GM12865 (cell line): ENCODE results near the gene PIP5K1C.
A peak's percentile ranks its signal among the peaks of the same experiment; 100 is the strongest.

ENCODE experiments used
- DNase-seq: peaks from one replicate; pipeline ENCODE4 v3.0.0; 2010; ENCODE audit warnings: low read depth
- H3K4me3 ChIP-seq: 2 replicates; pipeline ENCODE4 v1.5.1; 2011; ENCODE audit warnings: mild to moderate bottlenecking, low read depth, low read length, control low read depth
- TF ChIP-seq, protein P1 (sequence below): IDR thresholded peaks from 2 replicates; pipeline ENCODE4 v1.5.1; 2011; ENCODE audit warnings: low read length, control low read depth, low read depth, inconsistent platforms; ENCODE audit not compliant: insufficient read depth; ENCODE audit errors: missing control alignments

PIP5K1C gene

DNA sequence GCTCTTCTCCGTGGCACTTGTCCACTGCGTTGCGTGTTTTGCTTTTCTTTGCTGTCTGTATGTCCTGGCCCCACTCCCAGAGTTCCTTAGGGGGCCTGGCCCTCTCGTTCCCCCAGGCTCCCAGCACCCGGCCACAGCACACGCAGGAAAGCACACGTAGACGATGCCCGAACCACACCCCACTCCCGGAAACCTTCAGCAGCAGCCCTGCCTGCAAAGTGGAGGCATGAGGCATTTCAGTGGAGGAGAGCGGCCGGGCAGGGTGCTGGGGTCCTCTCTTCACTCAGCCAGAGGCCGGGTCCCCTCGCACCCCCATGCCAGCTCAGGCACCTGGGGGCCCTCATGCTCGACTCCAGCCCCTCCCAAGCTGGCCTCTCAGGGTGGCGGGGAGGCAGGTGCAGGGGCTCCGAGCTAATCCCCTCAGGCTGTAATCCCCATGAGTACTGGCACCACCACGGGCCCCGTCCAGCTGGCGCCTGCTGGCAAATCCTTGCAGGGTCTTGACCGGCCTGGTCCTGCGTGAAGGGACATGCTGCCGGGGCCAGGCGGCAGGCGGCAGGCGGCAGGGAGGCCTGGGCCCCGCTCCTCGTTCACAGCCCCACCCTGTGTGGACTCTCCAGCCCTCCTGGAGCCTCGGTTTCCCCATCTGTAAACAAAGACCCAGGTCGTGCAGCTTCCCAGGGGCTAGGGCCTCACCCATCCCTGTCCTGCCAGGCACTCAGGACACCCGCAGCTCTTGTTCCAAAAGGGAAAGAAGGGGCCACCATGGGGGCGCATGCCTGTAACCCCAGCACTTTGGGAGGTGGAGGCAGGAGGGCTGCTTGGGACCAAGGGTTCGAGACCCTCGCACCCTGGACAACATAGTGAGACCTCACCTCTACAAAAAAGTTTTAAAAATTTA is 7.0 kb downstream of the PIP5K1C start:
- H3K4me3 ChIP-seq, result no peak overlapping the region
- TF ChIP-seq, protein P1, sequence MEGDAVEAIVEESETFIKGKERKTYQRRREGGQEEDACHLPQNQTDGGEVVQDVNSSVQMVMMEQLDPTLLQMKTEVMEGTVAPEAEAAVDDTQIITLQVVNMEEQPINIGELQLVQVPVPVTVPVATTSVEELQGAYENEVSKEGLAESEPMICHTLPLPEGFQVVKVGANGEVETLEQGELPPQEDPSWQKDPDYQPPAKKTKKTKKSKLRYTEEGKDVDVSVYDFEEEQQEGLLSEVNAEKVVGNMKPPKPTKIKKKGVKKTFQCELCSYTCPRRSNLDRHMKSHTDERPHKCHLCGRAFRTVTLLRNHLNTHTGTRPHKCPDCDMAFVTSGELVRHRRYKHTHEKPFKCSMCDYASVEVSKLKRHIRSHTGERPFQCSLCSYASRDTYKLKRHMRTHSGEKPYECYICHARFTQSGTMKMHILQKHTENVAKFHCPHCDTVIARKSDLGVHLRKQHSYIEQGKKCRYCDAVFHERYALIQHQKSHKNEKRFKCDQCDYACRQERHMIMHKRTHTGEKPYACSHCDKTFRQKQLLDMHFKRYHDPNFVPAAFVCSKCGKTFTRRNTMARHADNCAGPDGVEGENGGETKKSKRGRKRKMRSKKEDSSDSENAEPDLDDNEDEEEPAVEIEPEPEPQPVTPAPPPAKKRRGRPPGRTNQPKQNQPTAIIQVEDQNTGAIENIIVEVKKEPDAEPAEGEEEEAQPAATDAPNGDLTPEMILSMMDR, result no peak
- DNase-seq, result no peak

DNA sequence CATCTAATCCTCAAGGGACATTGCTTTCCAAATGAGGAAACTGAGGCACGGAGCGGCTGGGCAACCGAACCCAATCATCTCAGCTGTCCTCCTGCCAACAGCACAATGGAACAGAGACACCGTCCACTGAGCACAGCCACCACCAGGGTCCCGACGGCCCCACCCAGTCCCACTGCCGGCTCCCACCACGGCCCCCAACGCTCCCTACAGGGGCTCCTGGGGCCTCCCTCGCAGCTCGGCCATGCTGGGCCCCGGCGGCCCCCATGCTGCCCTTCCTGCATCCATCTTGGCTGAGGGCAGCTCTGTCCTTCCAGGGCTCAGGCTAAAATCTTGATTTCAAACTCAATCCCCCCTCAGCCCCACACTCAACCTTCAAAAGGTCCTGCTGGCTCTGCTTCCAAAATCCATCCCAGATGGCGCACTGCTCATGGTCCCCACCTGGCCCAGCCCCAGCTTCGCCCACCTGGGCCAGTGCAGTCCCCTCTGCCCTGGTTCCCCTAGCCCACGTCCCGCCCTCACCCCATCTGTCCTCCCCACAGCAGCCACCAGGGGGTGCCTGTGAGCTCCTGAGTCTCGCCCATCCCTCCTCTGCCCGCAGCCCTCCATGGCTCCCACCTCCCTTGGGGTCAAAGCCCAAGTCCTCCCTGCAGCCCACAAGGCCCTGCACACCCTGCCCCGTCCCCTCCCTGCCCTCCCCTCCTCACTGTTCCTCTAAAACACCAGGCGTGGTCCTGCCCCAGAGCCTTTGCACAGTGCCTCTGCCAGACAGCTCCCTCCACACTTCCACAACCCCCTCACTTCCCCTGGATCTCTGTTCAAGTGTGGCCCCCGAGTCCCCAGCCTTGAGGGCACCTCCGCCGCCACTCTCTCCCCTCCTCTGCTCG is 7.9 kb downstream of the PIP5K1C start:
- DNase-seq, result no peak
- H3K4me3 ChIP-seq, result no peak overlapping the region
- TF ChIP-seq, protein P1, result peak; percentile 72

DNA sequence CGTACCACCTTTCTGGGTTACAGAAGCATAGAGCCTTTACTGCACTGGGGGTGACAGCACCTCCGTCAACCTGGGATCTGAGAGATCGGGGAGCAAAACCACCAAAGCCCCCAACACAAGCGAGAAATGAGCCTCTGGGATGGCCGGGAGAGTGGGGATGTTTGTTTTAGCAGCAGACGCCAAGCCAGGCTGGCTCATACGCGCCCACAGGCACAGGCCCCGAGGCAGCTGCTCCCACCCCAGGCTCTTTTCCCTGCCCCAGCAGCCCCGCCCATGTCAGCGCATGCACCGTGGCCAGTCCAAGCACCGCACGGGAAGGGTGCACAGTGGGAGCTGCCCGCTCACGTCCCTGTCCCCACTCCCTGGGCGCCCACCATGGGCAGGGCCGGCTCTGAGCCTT is 8.5 kb downstream of the PIP5K1C start:
- no peak for DNase-seq
- TF ChIP-seq, protein P1, result no peak

DNA sequence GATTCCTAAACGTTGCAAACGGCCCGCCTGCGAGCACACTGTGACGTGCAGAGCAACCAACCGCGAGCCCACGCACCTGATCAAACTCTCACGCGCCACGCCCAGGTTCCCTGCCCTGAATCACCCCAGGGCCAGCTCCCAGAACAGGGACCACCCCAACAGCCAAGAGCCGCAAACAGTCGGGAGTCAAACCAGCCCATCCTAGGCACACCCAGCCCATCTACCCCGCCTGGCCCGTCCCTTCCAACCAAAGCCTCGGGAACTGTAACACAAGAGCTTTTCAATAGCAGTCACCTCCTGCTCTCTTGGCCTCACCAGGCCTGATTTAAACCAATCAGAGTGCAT is 8.9 kb downstream of the PIP5K1C start:
- TF ChIP-seq, protein P1, result no peak
- no peak overlapping the region for H3K4me3 ChIP-seq
- DNase-seq, result peak; percentile 0

More for the DNA sequence above, 8.5 kb downstream of the PIP5K1C start:
- no peak overlapping the region for H3K4me3 ChIP-seq

DNA sequence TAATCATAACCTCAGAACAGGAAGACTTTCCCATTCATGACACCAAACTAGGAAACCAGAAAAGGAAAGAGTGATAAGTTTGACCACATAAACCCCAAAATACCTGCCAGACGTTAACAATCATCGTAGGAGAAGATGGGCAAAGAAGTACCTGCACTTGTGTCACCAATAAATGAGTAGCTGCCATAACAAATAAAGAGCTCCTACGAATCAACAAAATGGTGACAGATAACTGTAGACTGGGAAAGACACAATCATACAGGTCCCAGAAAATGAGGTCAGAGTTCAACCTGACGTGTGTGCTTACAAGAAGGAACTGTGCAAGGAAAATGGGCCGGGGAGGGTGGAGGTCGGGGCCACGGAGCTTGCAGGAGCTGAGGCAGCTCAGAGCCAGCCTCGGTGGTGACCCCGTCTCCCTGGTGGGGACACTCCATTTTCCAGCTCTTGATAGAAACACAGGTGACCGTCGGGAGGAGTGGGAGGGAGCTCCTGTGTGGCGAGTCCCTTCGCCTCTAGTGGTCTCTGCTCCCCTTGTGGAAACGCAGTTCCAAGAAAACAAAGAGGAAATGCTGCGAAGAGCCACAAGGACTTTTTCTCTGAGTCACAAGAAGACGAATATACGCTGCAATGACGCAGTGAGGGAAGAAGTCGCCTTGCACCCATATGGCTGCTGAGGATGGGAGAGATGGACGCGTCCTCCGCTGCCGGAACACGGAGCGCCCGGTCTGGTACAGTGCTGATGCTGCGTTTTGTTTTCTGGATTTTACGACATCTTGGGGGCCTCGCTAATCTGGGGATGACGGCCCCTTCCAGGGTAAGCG is 9.5 kb downstream of the PIP5K1C start:
- H3K4me3 ChIP-seq, result no peak overlapping the region
- DNase-seq, result peak; percentile 0
- TF ChIP-seq, protein P1, result no peak
